H1 (cell line): ENCODE data around the gene CCNK. TPM values are rescaled to one million over a fixed set of nuclear protein-coding genes. Genes with fewer than 3 reads are reported as not detected.
A peak's percentile ranks its signal among the peaks of the same experiment; 100 is the strongest.

Source experiments
- CTCF ChIA-PET: fragments of 300-600 bp; sonication (Branson Sonifier 250); formaldehyde crosslinking; loops from one replicate; lab custom pipeline; 2021; ENCODE audit not compliant: partially characterized antibody; lab: Charles Lee
- POLR2A ChIA-PET: fragments of 300-600 bp; sonication (Branson Sonifier 250); formaldehyde crosslinking; loops from one replicate; lab custom pipeline; 2021; ENCODE audit warnings: inconsistent platforms; ENCODE audit not compliant: partially characterized antibody; lab: Charles Lee
- DNase-seq, 2 experiments: peaks; one replicate each; pipeline versions ENCODE4 v3.0.0 to v3.0.0-alpha.2; 2010 to 2022; ENCODE audit warnings: low spot score in 2 of 2, low read depth in 1 of 2, mixed read lengths in 1 of 2
- FAIRE-seq: peaks from 2 replicates; lab custom pipeline; 2011; peaks lifted over from hg19 to GRCh38; lab: Jason Lieb, UNC
- H2AFZ ChIP-seq: 2 replicates; pipeline ENCODE4 v1.8.1; 2012; ENCODE audit warnings: low read length, inconsistent platforms
- H2AK5ac ChIP-seq: 2 replicates; pipeline ENCODE4 v1.6.1; 2013; ENCODE audit warnings: low read depth, low read length
- H2BK120ac ChIP-seq: replicated peaks from 2 replicates; pipeline ENCODE3; 2013; ENCODE audit warnings: low read depth, low read length, inconsistent platforms
- H2BK12ac ChIP-seq: 2 replicates; pipeline ENCODE4 v1.6.1; 2013; ENCODE audit warnings: low read depth, low read length
- H2BK15ac ChIP-seq: 2 replicates; pipeline ENCODE4 v1.6.1; 2013; ENCODE audit warnings: low read length
- H2BK20ac ChIP-seq: 2 replicates; pipeline ENCODE4 v1.6.1; 2013; ENCODE audit warnings: low read length
- H2BK5ac ChIP-seq: 2 replicates; pipeline ENCODE4 v1.6.1; 2013; ENCODE audit warnings: low read depth, low read length
- H3K14ac ChIP-seq: 2 replicates; pipeline ENCODE4 v1.6.1; 2013; ENCODE audit warnings: inconsistent platforms; ENCODE audit not compliant: insufficient read length
- H3K18ac ChIP-seq: 2 replicates; pipeline ENCODE4 v1.6.1; 2013; ENCODE audit warnings: low read length; ENCODE audit errors: extremely low read depth
- H3K23ac ChIP-seq: 2 replicates; pipeline ENCODE4 v1.6.1; 2013; ENCODE audit warnings: inconsistent platforms; ENCODE audit not compliant: insufficient read length
- H3K23me2 ChIP-seq: 2 replicates; pipeline ENCODE4 v1.6.1; 2013; ENCODE audit warnings: low read depth, low read length
- H3K27ac ChIP-seq: 2 replicates; pipeline ENCODE4 v1.6.1; 2011; ENCODE audit warnings: low read depth, low read length, inconsistent platforms
- H3K27me3 ChIP-seq, 4 experiments: replicated peaks in 1 of 4; 1 replicate in 1 of 4; 2 replicates in 3 of 4; pipeline versions ENCODE4 v1.6.1 to v1.8.1; 2011 to 2013; ENCODE audit warnings: low read length in 3 of 4, mild to moderate bottlenecking in 3 of 4, inconsistent platforms in 2 of 4, mixed read lengths in 2 of 4, moderate library complexity in 1 of 4; ENCODE audit not compliant: control insufficient read depth in 3 of 4, insufficient read depth in 3 of 4; ENCODE audit errors: extremely low read depth in 1 of 4
- H3K36me3 ChIP-seq, 4 experiments: 2 replicates each; pipeline versions ENCODE4 v1.6.1 to v1.8.1; 2011 to 2013; ENCODE audit warnings: mild to moderate bottlenecking in 4 of 4, low read length in 3 of 4, moderate library complexity in 2 of 4, control low read depth in 1 of 4, inconsistent platforms in 1 of 4; ENCODE audit not compliant: insufficient read depth in 4 of 4, control insufficient read depth in 2 of 4
- H3K4ac ChIP-seq: replicated peaks from 2 replicates; pipeline ENCODE3; 2013; ENCODE audit warnings: low read length, low read depth, mixed read lengths, inconsistent platforms; ENCODE audit not compliant: insufficient read length
- H3K4me1 ChIP-seq, 4 experiments: replicated peaks in 1 of 4; 1 replicate in 1 of 4; 2 replicates in 3 of 4; pipeline versions ENCODE4 v1.6.1 to v1.8.1; 2011 to 2013; ENCODE audit warnings: low read length in 3 of 4, inconsistent platforms in 2 of 4, mixed read lengths in 1 of 4; ENCODE audit not compliant: insufficient read depth in 4 of 4, control insufficient read depth in 3 of 4
- H3K4me2 ChIP-seq, 2 experiments: 2 replicates each; pipeline versions ENCODE4 v1.6.1 to v1.8.1; 2011 to 2013; ENCODE audit warnings: low read depth in 2 of 2, low read length in 2 of 2, control low read depth in 1 of 2, inconsistent platforms in 1 of 2, mild to moderate bottlenecking in 1 of 2; ENCODE audit not compliant: insufficient read depth in 1 of 2
- H3K4me3 ChIP-seq, 4 experiments: fragments of 200-600, 300-600 bp in 1 of 4; sonication (generic), shearing (Covaris generic), sonication (Bioruptor Twin) in 1 of 4; 2 replicates each; pipeline versions ENCODE4 v1.5.1 to v1.8.1; 2011 to 2016; ENCODE audit warnings: low read length in 4 of 4, low read depth in 3 of 4, control low read depth in 2 of 4, inconsistent platforms in 2 of 4, mild to moderate bottlenecking in 2 of 4, mixed read lengths in 1 of 4, moderate library complexity in 1 of 4; ENCODE audit not compliant: insufficient read depth in 2 of 4; ENCODE audit errors: extremely low read depth in 1 of 4
- H3K56ac ChIP-seq: replicated peaks from 2 replicates; pipeline ENCODE3; 2013; ENCODE audit warnings: low read depth, mild to moderate bottlenecking, mixed read lengths, low read length, inconsistent platforms; ENCODE audit not compliant: insufficient read length
- H3K79me1 ChIP-seq: 2 replicates; pipeline ENCODE4 v1.6.1; 2013; ENCODE audit warnings: low read depth, low read length, control low read depth
- H3K79me2 ChIP-seq, 2 experiments: 2 replicates each; pipeline versions ENCODE4 v1.6.1 to v1.8.1; 2012 to 2013; ENCODE audit warnings: low read length in 2 of 2, mild to moderate bottlenecking in 2 of 2, inconsistent platforms in 1 of 2; ENCODE audit not compliant: insufficient read depth in 2 of 2, control insufficient read depth in 1 of 2
- H3K9ac ChIP-seq, 4 experiments: replicated peaks in 1 of 4; 1 replicate in 1 of 4; 2 replicates in 3 of 4; pipeline versions ENCODE4 v1.6.1 to v1.8.1; 2011 to 2013; ENCODE audit warnings: low read depth in 3 of 4, low read length in 3 of 4, control low read depth in 2 of 4, mild to moderate bottlenecking in 2 of 4, moderate library complexity in 2 of 4, inconsistent platforms in 1 of 4; ENCODE audit errors: extremely low read depth in 1 of 4
- H3K9me3 ChIP-seq, 2 experiments: 2 replicates each; pipeline versions ENCODE4 v1.6.1 to v1.8.1; 2012 to 2013; ENCODE audit warnings: mild to moderate bottlenecking in 2 of 2, moderate library complexity in 2 of 2, control low read depth in 1 of 2, inconsistent platforms in 1 of 2, low read depth in 1 of 2, low read length in 1 of 2, mixed read lengths in 1 of 2; ENCODE audit not compliant: insufficient read depth in 2 of 2
- H4K20me1 ChIP-seq, 2 experiments: replicated peaks in 1 of 2; 2 replicates each; pipeline versions ENCODE3 to v1.8.1; 2011 to 2013; ENCODE audit warnings: inconsistent platforms in 2 of 2, low read length in 2 of 2, mild to moderate bottlenecking in 1 of 2; ENCODE audit not compliant: insufficient read depth in 2 of 2, control insufficient read depth in 1 of 2
- H4K5ac ChIP-seq: 2 replicates; pipeline ENCODE4 v1.6.1; 2013; ENCODE audit warnings: low read length, low read depth, mixed read lengths, inconsistent platforms; ENCODE audit not compliant: insufficient read length
- H4K8ac ChIP-seq: 2 replicates; pipeline ENCODE4 v1.8.0; 2013; ENCODE audit warnings: mild to moderate bottlenecking, moderate library complexity, low read length, inconsistent platforms; ENCODE audit not compliant: insufficient read depth; ENCODE audit errors: extremely low read depth
- H4K91ac ChIP-seq: replicated peaks from 2 replicates; pipeline ENCODE3; 2013; ENCODE audit warnings: low read length, mixed read lengths, inconsistent platforms; ENCODE audit not compliant: insufficient read length
- ASH2L ChIP-seq: fragments of 200-600, 300-600 bp; sonication (generic); IDR thresholded peaks from one replicate; pipeline ENCODE4 v1.7.1; 2017; ENCODE audit warnings: low read length
- ATF3 ChIP-seq: IDR thresholded peaks from 2 replicates; pipeline ENCODE4 v1.6.1; 2011; ENCODE audit warnings: low read depth, mild to moderate bottlenecking, low read length; ENCODE audit not compliant: insufficient read depth
- BCL11A ChIP-seq, 2 experiments: IDR thresholded peaks; one replicate each; pipeline ENCODE4 v1.6.1; 2011; ENCODE audit warnings: low read depth in 2 of 2, low read length in 2 of 2, mild to moderate bottlenecking in 2 of 2
- BRCA1 ChIP-seq: IDR thresholded peaks from 2 replicates; pipeline ENCODE4 v1.6.1; 2012; ENCODE audit warnings: low read depth, low read length, improper control_type of control experiment
- GTF2F1 ChIP-seq: IDR thresholded peaks from 2 replicates; pipeline ENCODE4 v1.6.1; 2012; ENCODE audit warnings: low read depth, low read length, improper control_type of control experiment, borderline replicate concordance
- HDAC6 ChIP-seq: IDR thresholded peaks from one replicate; pipeline ENCODE4 v1.7.1; 2012; ENCODE audit warnings: low read depth, mild to moderate bottlenecking, inconsistent platforms, low read length, moderate library complexity
- JUN ChIP-seq: IDR thresholded peaks from 2 replicates; pipeline ENCODE4 v1.6.1; 2011; ENCODE audit warnings: low read depth, mild to moderate bottlenecking, improper control_type of control experiment, low read length
- NRF1 ChIP-seq: IDR thresholded peaks from 2 replicates; pipeline ENCODE4 v1.6.1; 2011; ENCODE audit warnings: mild to moderate bottlenecking, low read depth, low read length, improper control_type of control experiment
- RNF2 ChIP-seq: fragments of 200-900, 300-1000 bp; sonication (generic); IDR thresholded peaks from 2 replicates; pipeline ENCODE4 v1.7.1; 2016; ENCODE audit warnings: borderline replicate concordance, low read depth, mild to moderate bottlenecking, antibody characterized with exemption, low read length; ENCODE audit not compliant: poor library complexity, severe bottlenecking; ENCODE audit errors: missing control alignments
- SIRT6 ChIP-seq: IDR thresholded peaks from one replicate; pipeline ENCODE4 v1.7.1; 2012; ENCODE audit warnings: low read length, inconsistent platforms
- SRF ChIP-seq: IDR thresholded peaks from 2 replicates; pipeline ENCODE4 v1.6.1; 2011; ENCODE audit warnings: mild to moderate bottlenecking, low read depth, low read length, moderate library complexity
- TBP ChIP-seq: IDR thresholded peaks from 2 replicates; pipeline ENCODE4 v1.6.1; 2011; ENCODE audit warnings: low read depth, low read length, improper control_type of control experiment
- YY1 ChIP-seq: IDR thresholded peaks from 2 replicates; pipeline ENCODE4 v1.6.1; 2011; ENCODE audit warnings: low read depth, mild to moderate bottlenecking, low read length
- WGBS, 2 experiments: shearing (Covaris generic) in 1 of 2; methylation state at CpG; one replicate each; pipeline versions ENCODE4 v1.1.6 to v1.1.7; 2013 to 2015; ENCODE audit warnings: low lambda C conversion rate in 2 of 2, mixed read lengths in 2 of 2, inconsistent platforms in 1 of 2, low coverage in 1 of 2, missing lambda C conversion rate in 1 of 2; ENCODE audit not compliant: insufficient replicate concordance in 2 of 2, insufficient coverage in 1 of 2, insufficient read length in 1 of 2; ENCODE audit errors: extremely low coverage in 1 of 2, missing lambda C conversion rate in 1 of 2; 5-methylcytosine and 5-hydroxymethylcytosine counted together
- polyA plus RNA-seq, 7 experiments: library from polyadenylated mRNA; depleted of rRNA in 3 of 7; stranded (reverse) in 5 of 7; unstranded in 2 of 7; fragments of >200 nt in 5 of 7; fragments of 200-250 nt in 2 of 7; gene quantifications; 1 replicate in 5 of 7; 2 replicates in 1 of 7; 4 replicates in 1 of 7; pipeline versions ENCODE4 v1.2.1 to v1.2.3, GENCODE V29; 2011 to 2013; ENCODE audit warnings: missing spikeins in 2 of 7, mixed read lengths in 2 of 7
- total RNA-seq: library from RNA; stranded (reverse); fragmentation: NEBNext Ultra II Directional; extraction: Animal tissue kit (Norgen Biotek cat#: 25700); gene quantifications from 2 replicates; pipeline ENCODE4 v1.2.1, GENCODE V29; 2021

The CCNK gene
- total and polyA plus RNA-seq, 2 of the 8 experiments (the other 6 are each of a cell fraction or from before 2014, with no cell fraction given): 10.7 to 82.7 TPM

GRCh38 chr14:99538275-99538674, 57.1 kb downstream of the CCNK start:
- Histone ChIP-seq H2BK15ac (0 out of 2 replicates have a peak overlapping the region, but pooled peaks have one; percentile 29), H2AFZ (no peak overlapping the region), H3K23me2 (no peaks in the 10 kb centered on the region), H4K5ac (no peak overlapping the region), H3K4me2 (no peak overlapping the region), H3K18ac (peak overlapping the region; percentile 13; the same call in 1 of the 2 replicates), H3K79me1 (peaks cover 30% of the 10 kb centered on the region), H3K14ac (no peak overlapping the region), H3K4me3 (no peak overlapping the region), H3K4ac (no peak overlapping the region), H3K27ac (no peak overlapping the region), H3K4me1 (peaks cover 0 to 41% (median 20%) of the 10 kb centered on the region in 4 experiments; a peak in 6 of 7 replicates), H4K91ac (peak overlapping the region; percentile 48), H2AK5ac (peak overlapping the region; percentile 65; the same call in 1 of the 2 replicates), H3K9ac (no peak overlapping the region), H3K36me3 (no peaks in the 10 kb centered on the region), H3K9me3 (no peaks in the 10 kb centered on the region), H2BK12ac (peak overlapping the region; percentile 92; the same call in 1 of the 2 replicates), H3K23ac (no peak overlapping the region), H2BK20ac (0 out of 2 replicates have a peak overlapping the region, but pooled peaks have one; percentile 66), H4K8ac (peak overlapping the region; percentile 6; the same call in 1 of the 2 replicates), H3K27me3 (no peaks in the 10 kb centered on the region), H2BK5ac (peak overlapping the region; percentile 52; the same call in 1 of the 2 replicates), H2BK120ac (no peak overlapping the region), H3K56ac (no peak overlapping the region), H3K79me2 (peaks cover 0 to 55% of the 10 kb centered on the region in 2 experiments; a peak in 1 of 4 replicates), H4K20me1 (peaks cover 9 to 15% of the 10 kb centered on the region in 2 experiments)
- POLR2A ChIA-PET: interaction anchor here (1.0 to 1.1 kb wide), 2 partner anchors 10 to 23 kb away, joined by 3 to 6 read pairs; no protein-coding TSS in a partner anchor
- FAIRE-seq (no peak), DNase-seq (no peak)
- 61% methylated on average over 7 of the region's 9 CpGs; no CpG with 5 or more reads in 1 of the 2 experiments for WGBS, 2 experiments
- CTCF ChIA-PET: interaction anchor here (0.8 to 6.2 kb wide), 22 partner anchors 10 to 213 kb away, joined by 3 to 40 read pairs (median 4); no protein-coding TSS in a partner anchor
- TF ChIP-seq TBP (no peak), JUN (no peak), SRF (no peak), BCL11A (IDR thresholded peaks at IDR 0.05; ENCODE audit: low read depth in 2 of 2, low read length in 2 of 2) (no peak), HDAC6 (no peak), YY1 (no peak), NRF1 (no peak), RNF2 (no peak), SIRT6 (no peak), ASH2L (no peak), GTF2F1 (no peak), BRCA1 (no peak), ATF3 (no peak)
